OCI-LY7 (cell line): Measurements from ENCODE around the gene AOPEP. TPM values are rescaled to one million over a fixed set of nuclear protein-coding genes. Genes with fewer than 3 reads are reported as not detected.

Source experiments
- BruUV-seq: library from RNA; stranded (reverse); fragments of 400-500 nt; replicated peaks from 2 replicates; lab custom pipeline; 2021; lab: Mats Ljungman, UMichigan
- CTCF ChIA-PET: fragments of 300-600 bp; sonication (Branson Sonifier 250); formaldehyde crosslinking; loops from one replicate; lab custom pipeline; 2022; ENCODE audit warnings: antibody characterized with exemption; ENCODE audit not compliant: unreplicated experiment; lab: Charles Lee
- POLR2A ChIA-PET: fragments of 300-600 bp; sonication (Branson Sonifier 250); formaldehyde crosslinking; loops from one replicate; lab custom pipeline; 2022; ENCODE audit warnings: antibody characterized with exemption; lab: Charles Lee
- DNase-seq: peaks from one replicate; pipeline ENCODE4 v3.0.0-alpha.2; 2015; ENCODE audit warnings: low spot score
- H2AFZ ChIP-seq: fragments of 200-600 bp; sonication (generic), shearing (Covaris generic); 2 replicates; pipeline ENCODE4 v1.6.1; 2014; ENCODE audit warnings: mild to moderate bottlenecking, antibody characterized with exemption, low read length, moderate library complexity
- H3K27ac ChIP-seq: fragments of 200-600 bp; sonication (generic); 2 replicates; pipeline ENCODE4 v1.5.1; 2014; ENCODE audit warnings: mixed run types, low read depth, mild to moderate bottlenecking, moderate library complexity, low read length, inconsistent platforms; ENCODE audit not compliant: poor library complexity, severe bottlenecking
- H3K36me3 ChIP-seq: fragments of 200-600 bp; sonication (generic); 2 replicates; pipeline ENCODE4 v1.6.1; 2014; ENCODE audit warnings: mild to moderate bottlenecking, antibody characterized with exemption, low read length, moderate library complexity, mixed read lengths; ENCODE audit not compliant: insufficient read depth
- H3K4me1 ChIP-seq: fragments of 200-600 bp; sonication (generic); 2 replicates; pipeline ENCODE4 v1.5.1; 2014; ENCODE audit warnings: mild to moderate bottlenecking, low read length; ENCODE audit not compliant: insufficient read depth, poor library complexity, severe bottlenecking
- H3K4me2 ChIP-seq: fragments of 200-600 bp; sonication (generic); 2 replicates; pipeline ENCODE4 v1.6.1; 2014; ENCODE audit warnings: mild to moderate bottlenecking, low read length
- H3K4me3 ChIP-seq: fragments of 200-600 bp; sonication (generic); 2 replicates; pipeline ENCODE4 v1.5.1; 2014; ENCODE audit warnings: mild to moderate bottlenecking, low read depth, low read length; ENCODE audit not compliant: poor library complexity, severe bottlenecking
- H3K79me2 ChIP-seq: fragments of 200-600 bp; sonication (generic); 2 replicates; pipeline ENCODE4 v1.6.1; 2016; ENCODE audit warnings: low read depth, mild to moderate bottlenecking, low read length, moderate library complexity, mixed read lengths; ENCODE audit not compliant: insufficient read depth
- H3K9me2 ChIP-seq: fragments of 200-600 bp; sonication (generic); 2 replicates; pipeline ENCODE4 v1.6.1; 2016; ENCODE audit warnings: mild to moderate bottlenecking, low read length, mixed read lengths; ENCODE audit not compliant: insufficient read depth
- H3K9me3 ChIP-seq: fragments of 200-600 bp; sonication (generic); 2 replicates; pipeline ENCODE4 v1.6.1; 2014; ENCODE audit warnings: mild to moderate bottlenecking, mixed run types, low read length, mixed read lengths
- H4K20me1 ChIP-seq: fragments of 200-600 bp; sonication (generic); 2 replicates; pipeline ENCODE4 v1.6.1; 2014; ENCODE audit warnings: mild to moderate bottlenecking, antibody characterized with exemption, low read length, moderate library complexity, mixed read lengths; ENCODE audit not compliant: insufficient read depth
- CTCF ChIP-seq: fragments of 200-600 bp; sonication (generic); conservative IDR thresholded peaks from 2 replicates; pipeline ENCODE4 v1.5.1; 2014; ENCODE audit warnings: mild to moderate bottlenecking, antibody characterized with exemption, low read length, moderate library complexity, mixed read lengths
- EZH2phosphoT487 ChIP-seq: fragments of 200-600 bp; sonication (generic); IDR thresholded peaks from 2 replicates; pipeline ENCODE4 v1.6.1; 2018; ENCODE audit warnings: low read depth, borderline replicate concordance, mild to moderate bottlenecking, mixed run types, antibody characterized with exemption, low read length, moderate library complexity, mixed read lengths
- intact Hi-C: fragments of 100-400 bp; cut with micrococcal nuclease; formaldehyde crosslinking; loops from one replicate; pipeline ENCODE4 v1.10.0; 2022; ENCODE audit not compliant: unreplicated experiment
- total RNA-seq, 2 experiments: library from RNA; depleted of rRNA in 1 of 2; stranded (reverse); fragments of >200 nt in 1 of 2; shearing (Covaris generic) in 1 of 2; gene quantifications; 2 replicates each; pipeline ENCODE4 v1.2.3, GENCODE V29; 2014 to 2022

AOPEP gene
- total RNA-seq, 2 experiments from 2014 or later = 17.3 to 24.3 TPM

DNA sequence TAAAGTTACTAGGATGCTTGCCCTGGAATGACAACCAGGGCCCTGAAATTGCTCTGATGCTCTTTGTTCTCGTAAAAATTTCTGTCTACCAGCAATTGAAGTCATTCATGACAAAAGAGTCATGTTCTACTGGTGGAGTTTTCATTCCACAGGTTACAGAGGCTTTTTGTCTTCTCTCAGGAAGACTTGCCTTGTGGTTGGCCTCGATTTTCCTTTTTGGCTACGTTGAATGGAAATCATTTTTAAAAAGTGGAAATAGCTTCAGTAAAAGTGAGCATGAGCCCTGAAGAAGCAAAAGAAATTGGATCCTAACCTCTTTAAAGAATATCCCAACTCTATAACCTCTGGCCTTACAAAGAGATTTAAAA lies 255.2 kb downstream of the AOPEP start:
- ChIA-PET CTCF (no interaction called here), POLR2A (no interaction called here)
- DNase-seq = no peak
- no peaks in the 10 kb centered on the region for H3K36me3 ChIP-seq
- no peak overlapping the region for H3K4me2 ChIP-seq
- no peaks in the 10 kb centered on the region for H3K9me2 ChIP-seq
- no TSS peak for BruUV-seq
- no peak for TF ChIP-seq CTCF
- TF ChIP-seq EZH2phosphoT487 = no peak
- no peaks in the 10 kb centered on the region for H3K4me1 ChIP-seq
- H3K79me2 ChIP-seq = no peaks in the 10 kb centered on the region
- no peak overlapping the region for H2AFZ ChIP-seq
- H4K20me1 ChIP-seq = no peaks in the 10 kb centered on the region
- H3K9me3 ChIP-seq = no peaks in the 10 kb centered on the region
- H3K4me3 ChIP-seq = no peak overlapping the region
- no peak overlapping the region for H3K27ac ChIP-seq
- intact Hi-C loops = no loop called here

GRCh38 chr9:94982211-94982610 lies 255.7 kb downstream of the AOPEP start:
- TF ChIP-seq EZH2phosphoT487 (no peak), CTCF (no peak)
- no peak overlapping the region for H3K4me3 ChIP-seq
- H3K4me1 ChIP-seq = no peaks in the 10 kb centered on the region
- no peak for DNase-seq
- no peaks in the 10 kb centered on the region for H3K9me2 ChIP-seq
- H4K20me1 ChIP-seq = no peaks in the 10 kb centered on the region
- no peaks in the 10 kb centered on the region for H3K9me3 ChIP-seq
- no TSS peak for BruUV-seq
- ChIA-PET POLR2A (interaction anchor here (0.7 kb wide), 1 partner anchor 256 kb away, joined by 5 read pairs; no protein-coding TSS in a partner anchor), CTCF (no interaction called here)
- H3K79me2 ChIP-seq = no peaks in the 10 kb centered on the region
- H3K4me2 ChIP-seq = no peak overlapping the region
- no peak overlapping the region for H3K27ac ChIP-seq
- no peaks in the 10 kb centered on the region for H3K36me3 ChIP-seq
- intact Hi-C loops = no loop called here
- no peak overlapping the region for H2AFZ ChIP-seq

- Histone ChIP-seq H3K4me2 (no peak overlapping the region), H3K79me2 (no peaks in the 10 kb centered on the region), H3K4me3 (no peak overlapping the region), H3K36me3 (no peaks in the 10 kb centered on the region), H3K4me1 (no peaks in the 10 kb centered on the region), H2AFZ (no peak overlapping the region), H3K9me2 (no peaks in the 10 kb centered on the region), H4K20me1 (no peaks in the 10 kb centered on the region), H3K9me3 (no peaks in the 10 kb centered on the region), H3K27ac (no peak overlapping the region)
- ChIA-PET CTCF (no interaction called here), POLR2A (no interaction called here)
- no TSS peak for BruUV-seq
- intact Hi-C loops = no loop called here
- no peak for DNase-seq
- no peak for TF ChIP-seq EZH2phosphoT487
- no peak for TF ChIP-seq CTCF
These were observed 257.1 kb downstream of the AOPEP start for GRCh38 chr9:94983552-94983951.
